ENCODE results near the gene EIF2S2. TPM values are rescaled to one million over a fixed set of nuclear protein-coding genes. Genes with fewer than 3 reads are reported as not detected.
"Not testable (repeated sequence)": the region's sequence is repeated elsewhere in the genome, so short reads cannot be mapped to it uniquely, and the experiment has no call there.

EIF2S2 gene, protein sequence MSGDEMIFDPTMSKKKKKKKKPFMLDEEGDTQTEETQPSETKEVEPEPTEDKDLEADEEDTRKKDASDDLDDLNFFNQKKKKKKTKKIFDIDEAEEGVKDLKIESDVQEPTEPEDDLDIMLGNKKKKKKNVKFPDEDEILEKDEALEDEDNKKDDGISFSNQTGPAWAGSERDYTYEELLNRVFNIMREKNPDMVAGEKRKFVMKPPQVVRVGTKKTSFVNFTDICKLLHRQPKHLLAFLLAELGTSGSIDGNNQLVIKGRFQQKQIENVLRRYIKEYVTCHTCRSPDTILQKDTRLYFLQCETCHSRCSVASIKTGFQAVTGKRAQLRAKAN
- total RNA-seq = 10 to 100 TPM; 21.8 to 23.2 TPM
- polyA plus RNA-seq (2013, experiment 1 of 2) = 44.9 TPM
- polyA plus RNA-seq (2013, experiment 2 of 2) = 44.5 TPM
- 51.3 to 444 (median 112) reads per million in 172 experiments for total RNA-seq

DNA sequence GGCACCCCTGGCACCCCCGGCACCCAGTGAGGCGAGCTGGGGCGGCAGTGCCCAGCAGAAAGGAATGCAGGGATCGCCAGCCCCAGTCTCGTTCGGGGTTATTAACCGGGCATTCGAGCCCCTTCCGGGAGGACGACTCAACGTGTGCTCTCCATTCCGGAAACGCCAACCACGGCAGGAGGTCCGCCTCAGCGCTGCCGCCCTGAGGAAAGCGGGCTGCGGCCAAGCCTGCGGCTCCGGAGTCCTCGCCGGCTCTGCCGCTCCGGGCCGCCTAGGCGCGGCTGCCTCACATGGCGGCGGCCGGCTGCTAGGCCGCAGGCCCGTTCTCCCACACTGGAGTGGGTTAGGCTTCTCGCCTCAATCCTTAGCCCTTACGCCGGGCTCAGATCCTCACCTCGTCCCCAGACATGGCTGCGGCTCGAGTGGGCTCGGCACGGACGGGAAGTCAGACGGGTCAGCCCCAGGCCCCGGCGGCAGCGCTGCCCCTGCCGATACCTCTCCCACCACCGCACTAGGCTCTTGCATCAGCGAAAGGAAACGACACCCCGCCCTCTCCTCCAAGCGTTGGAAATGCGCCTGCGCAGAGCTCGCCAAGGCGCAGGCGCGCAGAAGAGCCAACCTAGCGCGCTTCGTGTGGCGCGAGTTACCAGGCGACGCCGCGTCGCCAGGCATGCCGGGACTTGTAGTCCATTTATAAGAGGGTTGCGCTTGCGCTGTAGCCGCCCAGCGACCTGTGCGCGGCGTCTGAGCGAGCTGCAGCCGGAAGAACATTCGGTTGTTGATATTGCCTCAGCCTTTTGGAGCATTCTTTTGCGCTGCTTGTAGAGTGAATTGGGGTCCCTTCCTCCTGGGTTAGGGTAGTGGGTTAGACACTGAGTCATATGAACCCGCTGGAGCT is at the start of gene EIF2S2:
Gene EIF2S2, minus strand, starts transcription at position 542 of the 898 bp plus-strand sequence. Its CDS starts 133 bp downstream, at position 409.
- Histone ChIP-seq H3K9me3 (ENCODE audit: control insufficient read depth in 1 of 2, insufficient read depth in 1 of 2, low read length in 2 of 2) (no peaks in the 10 kb centered on the region), H3K4me3 (ENCODE audit: low read length) (peak within 1 kb of the TSS; percentile 93), H3K27me3 (ENCODE audit: control insufficient read depth in 1 of 2, insufficient read depth in 2 of 2, low read length in 2 of 2) (no peaks in the 10 kb centered on the region), H3K27ac (ENCODE audit: low read depth in 1 of 2, low read length in 2 of 2) (peak within 1 kb of the TSS; percentile 92), H3K4me1 (ENCODE audit: insufficient read depth, low read length) (peaks cover 37% of the 10 kb centered on the region), H3K36me3 (ENCODE audit: insufficient read depth, low read length) (peaks cover 9% of the 10 kb centered on the region)
- ChIA-PET CTCF (interaction anchor here (0.6 to 1.5 kb wide), 2 partner anchors 18 to 303 kb away, joined by 4 to 11 read pairs; no protein-coding TSS in a partner anchor), POLR2A (interaction anchor here (0.6 to 2.4 kb wide), 39 partner anchors 10 to 1940 kb away, joined by 3 to 95 read pairs (median 4); partner anchors contain the start of genes CBFA2T2, CDK5RAP1, CHMP4B and DYNLRB1)
- Mint-ChIP-seq H3K36me3 (ENCODE audit: low read depth) (peaks cover 42% of the 10 kb centered on the region), H3K9me3 (no peaks in the 10 kb centered on the region), H3K4me3 (peak within 1 kb of the TSS; percentile 96), H3K27me3 (no peaks in the 10 kb centered on the region), H3K27ac (peak within 1 kb of the TSS; percentile 95), H3K4me1 (ENCODE audit: low read depth) (peaks cover 48% of the 10 kb centered on the region)
- intact Hi-C loops (cut with DNase I, micrococcal nuclease) = loop anchor here (1.0 to 10.0 kb wide), 11 partner anchors 17 to 670 kb away; partner anchors contain the start of genes CHMP4B (in 2 of the 2), DYNLRB1 (in 2 of the 2), CBFA2T2 (in 1 of the 2) and E2F1 (in 1 of the 2)
- DNase-seq (peak; percentile 91 to 100 (median 96)), ATAC-seq (ENCODE audit: poor library complexity) (peak; percentile 87)
- TF ChIP-seq, protein P1, sequence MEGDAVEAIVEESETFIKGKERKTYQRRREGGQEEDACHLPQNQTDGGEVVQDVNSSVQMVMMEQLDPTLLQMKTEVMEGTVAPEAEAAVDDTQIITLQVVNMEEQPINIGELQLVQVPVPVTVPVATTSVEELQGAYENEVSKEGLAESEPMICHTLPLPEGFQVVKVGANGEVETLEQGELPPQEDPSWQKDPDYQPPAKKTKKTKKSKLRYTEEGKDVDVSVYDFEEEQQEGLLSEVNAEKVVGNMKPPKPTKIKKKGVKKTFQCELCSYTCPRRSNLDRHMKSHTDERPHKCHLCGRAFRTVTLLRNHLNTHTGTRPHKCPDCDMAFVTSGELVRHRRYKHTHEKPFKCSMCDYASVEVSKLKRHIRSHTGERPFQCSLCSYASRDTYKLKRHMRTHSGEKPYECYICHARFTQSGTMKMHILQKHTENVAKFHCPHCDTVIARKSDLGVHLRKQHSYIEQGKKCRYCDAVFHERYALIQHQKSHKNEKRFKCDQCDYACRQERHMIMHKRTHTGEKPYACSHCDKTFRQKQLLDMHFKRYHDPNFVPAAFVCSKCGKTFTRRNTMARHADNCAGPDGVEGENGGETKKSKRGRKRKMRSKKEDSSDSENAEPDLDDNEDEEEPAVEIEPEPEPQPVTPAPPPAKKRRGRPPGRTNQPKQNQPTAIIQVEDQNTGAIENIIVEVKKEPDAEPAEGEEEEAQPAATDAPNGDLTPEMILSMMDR (IDR thresholded peaks at IDR 0.05) = no peak

- H3K27me3 ChIP-seq (ENCODE audit: control insufficient read depth in 1 of 2, insufficient read depth in 2 of 2, low read length in 2 of 2); H3K4me1 ChIP-seq (ENCODE audit: insufficient read depth, low read length); intact Hi-C loops (cut with DNase I, micrococcal nuclease); H3K9me3 ChIP-seq (ENCODE audit: control insufficient read depth in 1 of 2, insufficient read depth in 1 of 2, low read length in 2 of 2); CTCF ChIA-PET; H3K4me1 Mint-ChIP-seq (ENCODE audit: low read depth); ATAC-seq (ENCODE audit: poor library complexity); H3K4me3 ChIP-seq (ENCODE audit: low read length); H3K27ac ChIP-seq (ENCODE audit: low read depth in 1 of 2, low read length in 2 of 2); H3K4me3 Mint-ChIP-seq; H3K36me3 ChIP-seq (ENCODE audit: insufficient read depth, low read length); H3K36me3 Mint-ChIP-seq (ENCODE audit: low read depth); H3K9me3 Mint-ChIP-seq; H3K27ac Mint-ChIP-seq: not testable (repeated sequence)
- peaks cover 16% of the 10 kb centered on the region for H3K27me3 Mint-ChIP-seq
- DNase-seq = peak in 1 of 14 experiments; percentile 15
- POLR2A ChIA-PET = interaction anchor here (1.0 kb wide), 1 partner anchor 48 kb away, joined by 3 read pairs; no protein-coding TSS in a partner anchor
Observed at GRCh38 chr20:34157697-34158096, 45.7 kb upstream of the EIF2S2 start.

GRCh38 chr20:34155836-34156235 is 43.8 kb upstream of the EIF2S2 start:
- Mint-ChIP-seq H3K4me3 (no peak overlapping the region), H3K27me3 (peaks cover 19% of the 10 kb centered on the region), H3K27ac (no peak overlapping the region), H3K36me3 (ENCODE audit: low read depth) (no peaks in the 10 kb centered on the region), H3K9me3 (no peaks in the 10 kb centered on the region), H3K4me1 (ENCODE audit: low read depth) (no peaks in the 10 kb centered on the region)
- Histone ChIP-seq H3K36me3 (ENCODE audit: insufficient read depth, low read length) (no peaks in the 10 kb centered on the region), H3K27me3 (ENCODE audit: control insufficient read depth in 1 of 2, insufficient read depth in 2 of 2, low read length in 2 of 2) (peaks cover 0 to 2% of the 10 kb centered on the region in 2 experiments), H3K4me3 (ENCODE audit: low read length) (no peak overlapping the region), H3K9me3 (ENCODE audit: control insufficient read depth in 1 of 2, insufficient read depth in 1 of 2, low read length in 2 of 2) (no peaks in the 10 kb centered on the region), H3K4me1 (ENCODE audit: insufficient read depth, low read length) (no peaks in the 10 kb centered on the region), H3K27ac (ENCODE audit: low read depth in 1 of 2, low read length in 2 of 2) (no peak overlapping the region)
- ChIA-PET CTCF (no interaction called here), POLR2A (no interaction called here)
- peak in 2 of 14 experiments; percentile 15 to 17 for DNase-seq
- TF ChIP-seq, protein P1 (IDR thresholded peaks at IDR 0.05) = no peak
- intact Hi-C loops (cut with DNase I, micrococcal nuclease) = no loop called here
- no peak for ATAC-seq (ENCODE audit: poor library complexity)

DNA sequence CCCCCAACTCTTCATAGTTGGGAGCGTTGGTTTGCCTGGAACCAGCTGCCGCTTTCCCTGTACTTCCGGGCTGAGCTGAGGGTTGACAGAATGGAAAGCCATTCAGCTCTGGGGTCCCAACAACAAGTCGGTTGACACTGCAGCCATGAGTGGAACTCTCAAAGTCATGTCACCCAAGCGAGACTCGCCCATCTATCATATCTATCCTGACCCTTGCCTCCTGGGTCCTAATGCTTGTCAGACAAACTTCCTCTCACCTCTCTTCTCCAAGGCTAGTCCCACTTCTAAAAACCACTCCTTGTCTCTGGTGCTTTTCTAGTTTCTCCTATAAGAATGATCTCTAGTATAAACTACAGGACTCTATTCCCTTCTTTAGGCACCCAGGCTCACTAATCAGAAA is 41.1 kb upstream of the EIF2S2 start:
- H3K4me1 ChIP-seq (ENCODE audit: insufficient read depth, low read length); H3K27ac Mint-ChIP-seq; H3K27me3 ChIP-seq (ENCODE audit: control insufficient read depth in 1 of 2, insufficient read depth in 2 of 2, low read length in 2 of 2); DNase-seq; POLR2A ChIA-PET; H3K27ac ChIP-seq (ENCODE audit: low read depth in 1 of 2, low read length in 2 of 2); H3K36me3 ChIP-seq (ENCODE audit: insufficient read depth, low read length); H3K9me3 ChIP-seq (ENCODE audit: control insufficient read depth in 1 of 2, insufficient read depth in 1 of 2, low read length in 2 of 2); H3K9me3 Mint-ChIP-seq; intact Hi-C loops (cut with DNase I, micrococcal nuclease); ATAC-seq (ENCODE audit: poor library complexity); H3K4me3 Mint-ChIP-seq; CTCF ChIA-PET; H3K36me3 Mint-ChIP-seq (ENCODE audit: low read depth); H3K4me3 ChIP-seq (ENCODE audit: low read length); H3K4me1 Mint-ChIP-seq (ENCODE audit: low read depth): not testable (repeated sequence)
- H3K27me3 Mint-ChIP-seq = peaks cover 19% of the 10 kb centered on the region

DNA sequence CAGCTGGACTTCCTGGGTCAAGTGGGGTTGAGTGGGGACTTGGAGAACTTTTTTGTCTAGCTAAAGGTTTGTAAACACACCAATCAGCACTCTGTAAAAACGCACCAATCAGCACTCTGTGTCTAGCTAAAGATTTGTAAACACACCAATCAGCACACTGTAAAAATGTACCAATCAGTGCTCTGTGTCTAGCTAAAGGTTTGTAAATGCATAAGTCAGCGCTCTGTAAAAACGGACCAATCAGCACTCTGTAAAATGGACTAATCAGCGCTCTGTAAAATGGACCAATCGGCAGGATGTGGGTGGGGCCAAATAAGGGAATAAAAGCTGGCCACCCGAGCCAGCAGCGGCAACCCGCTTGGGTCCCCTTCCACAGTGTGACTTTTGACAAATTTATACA is 40.0 kb upstream of the EIF2S2 start:
- intact Hi-C loops (cut with DNase I, micrococcal nuclease); H3K27me3 ChIP-seq (ENCODE audit: control insufficient read depth in 1 of 2, insufficient read depth in 2 of 2, low read length in 2 of 2); CTCF ChIA-PET; H3K9me3 ChIP-seq (ENCODE audit: control insufficient read depth in 1 of 2, insufficient read depth in 1 of 2, low read length in 2 of 2); H3K36me3 Mint-ChIP-seq (ENCODE audit: low read depth); H3K9me3 Mint-ChIP-seq; H3K27ac Mint-ChIP-seq; ATAC-seq (ENCODE audit: poor library complexity); H3K4me3 ChIP-seq (ENCODE audit: low read length); H3K27ac ChIP-seq (ENCODE audit: low read depth in 1 of 2, low read length in 2 of 2); H3K4me1 ChIP-seq (ENCODE audit: insufficient read depth, low read length); DNase-seq; POLR2A ChIA-PET; H3K4me1 Mint-ChIP-seq (ENCODE audit: low read depth); H3K36me3 ChIP-seq (ENCODE audit: insufficient read depth, low read length); H3K4me3 Mint-ChIP-seq: not testable (repeated sequence)
- H3K27me3 Mint-ChIP-seq = peaks cover 19% of the 10 kb centered on the region

All from CD4-positive, alpha-beta T cell (primary cell).